ENCODE results near the gene FADS2.

FADS2 gene

DNA sequence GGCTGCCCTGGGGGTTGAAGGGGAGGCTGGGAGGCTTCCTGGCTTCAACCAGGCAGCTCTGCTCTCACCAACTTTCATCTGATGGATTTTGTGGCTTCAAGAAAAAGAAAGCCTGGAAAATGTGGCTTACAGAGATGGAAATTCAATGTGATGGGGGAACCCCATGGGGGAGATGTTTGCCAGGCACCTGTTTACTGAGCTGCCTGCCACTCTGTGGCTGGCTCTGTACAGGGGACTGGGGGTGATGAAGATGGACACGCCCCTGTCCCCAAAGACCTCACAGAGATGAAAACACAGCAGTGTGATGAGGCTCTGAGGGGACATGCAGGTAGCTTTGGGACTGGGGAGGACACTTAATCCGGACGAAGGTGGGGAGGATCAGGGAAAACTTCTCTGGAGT is 45.8 kb upstream of the FADS2 start:
- Histone ChIP-seq H3K27me3 (ENCODE audit: insufficient read depth, poor library complexity, severe bottlenecking) (no peaks in the 10 kb centered on the region), H3K27ac (replicated peaks) (no peak overlapping the region), H3K4me3 (replicated peaks; ENCODE audit: insufficient read depth, low read length) (no peak overlapping the region)
- no peak for DNase-seq (ENCODE audit: low read depth in 1 of 2, low spot score in 1 of 2)
- TF ChIP-seq, protein P1, sequence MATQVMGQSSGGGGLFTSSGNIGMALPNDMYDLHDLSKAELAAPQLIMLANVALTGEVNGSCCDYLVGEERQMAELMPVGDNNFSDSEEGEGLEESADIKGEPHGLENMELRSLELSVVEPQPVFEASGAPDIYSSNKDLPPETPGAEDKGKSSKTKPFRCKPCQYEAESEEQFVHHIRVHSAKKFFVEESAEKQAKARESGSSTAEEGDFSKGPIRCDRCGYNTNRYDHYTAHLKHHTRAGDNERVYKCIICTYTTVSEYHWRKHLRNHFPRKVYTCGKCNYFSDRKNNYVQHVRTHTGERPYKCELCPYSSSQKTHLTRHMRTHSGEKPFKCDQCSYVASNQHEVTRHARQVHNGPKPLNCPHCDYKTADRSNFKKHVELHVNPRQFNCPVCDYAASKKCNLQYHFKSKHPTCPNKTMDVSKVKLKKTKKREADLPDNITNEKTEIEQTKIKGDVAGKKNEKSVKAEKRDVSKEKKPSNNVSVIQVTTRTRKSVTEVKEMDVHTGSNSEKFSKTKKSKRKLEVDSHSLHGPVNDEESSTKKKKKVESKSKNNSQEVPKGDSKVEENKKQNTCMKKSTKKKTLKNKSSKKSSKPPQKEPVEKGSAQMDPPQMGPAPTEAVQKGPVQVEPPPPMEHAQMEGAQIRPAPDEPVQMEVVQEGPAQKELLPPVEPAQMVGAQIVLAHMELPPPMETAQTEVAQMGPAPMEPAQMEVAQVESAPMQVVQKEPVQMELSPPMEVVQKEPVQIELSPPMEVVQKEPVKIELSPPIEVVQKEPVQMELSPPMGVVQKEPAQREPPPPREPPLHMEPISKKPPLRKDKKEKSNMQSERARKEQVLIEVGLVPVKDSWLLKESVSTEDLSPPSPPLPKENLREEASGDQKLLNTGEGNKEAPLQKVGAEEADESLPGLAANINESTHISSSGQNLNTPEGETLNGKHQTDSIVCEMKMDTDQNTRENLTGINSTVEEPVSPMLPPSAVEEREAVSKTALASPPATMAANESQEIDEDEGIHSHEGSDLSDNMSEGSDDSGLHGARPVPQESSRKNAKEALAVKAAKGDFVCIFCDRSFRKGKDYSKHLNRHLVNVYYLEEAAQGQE (IDR thresholded peaks at IDR 0.05; ENCODE audit: insufficient replicate concordance, low read depth) = no peak
- TF ChIP-seq, protein P2, sequence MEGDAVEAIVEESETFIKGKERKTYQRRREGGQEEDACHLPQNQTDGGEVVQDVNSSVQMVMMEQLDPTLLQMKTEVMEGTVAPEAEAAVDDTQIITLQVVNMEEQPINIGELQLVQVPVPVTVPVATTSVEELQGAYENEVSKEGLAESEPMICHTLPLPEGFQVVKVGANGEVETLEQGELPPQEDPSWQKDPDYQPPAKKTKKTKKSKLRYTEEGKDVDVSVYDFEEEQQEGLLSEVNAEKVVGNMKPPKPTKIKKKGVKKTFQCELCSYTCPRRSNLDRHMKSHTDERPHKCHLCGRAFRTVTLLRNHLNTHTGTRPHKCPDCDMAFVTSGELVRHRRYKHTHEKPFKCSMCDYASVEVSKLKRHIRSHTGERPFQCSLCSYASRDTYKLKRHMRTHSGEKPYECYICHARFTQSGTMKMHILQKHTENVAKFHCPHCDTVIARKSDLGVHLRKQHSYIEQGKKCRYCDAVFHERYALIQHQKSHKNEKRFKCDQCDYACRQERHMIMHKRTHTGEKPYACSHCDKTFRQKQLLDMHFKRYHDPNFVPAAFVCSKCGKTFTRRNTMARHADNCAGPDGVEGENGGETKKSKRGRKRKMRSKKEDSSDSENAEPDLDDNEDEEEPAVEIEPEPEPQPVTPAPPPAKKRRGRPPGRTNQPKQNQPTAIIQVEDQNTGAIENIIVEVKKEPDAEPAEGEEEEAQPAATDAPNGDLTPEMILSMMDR (IDR thresholded peaks at IDR 0.05; ENCODE audit: insufficient read depth, low read length) = no peak
- TF ChIP-seq GABPA (IDR thresholded peaks at IDR 0.05; ENCODE audit: low read depth) = no peak
- no peak for TF ChIP-seq SPI1 (IDR thresholded peaks at IDR 0.05; ENCODE audit: borderline replicate concordance, low read depth)
- no peak for TF ChIP-seq POLR2AphosphoS5 (IDR thresholded peaks at IDR 0.05; ENCODE audit: low read depth)

DNA sequence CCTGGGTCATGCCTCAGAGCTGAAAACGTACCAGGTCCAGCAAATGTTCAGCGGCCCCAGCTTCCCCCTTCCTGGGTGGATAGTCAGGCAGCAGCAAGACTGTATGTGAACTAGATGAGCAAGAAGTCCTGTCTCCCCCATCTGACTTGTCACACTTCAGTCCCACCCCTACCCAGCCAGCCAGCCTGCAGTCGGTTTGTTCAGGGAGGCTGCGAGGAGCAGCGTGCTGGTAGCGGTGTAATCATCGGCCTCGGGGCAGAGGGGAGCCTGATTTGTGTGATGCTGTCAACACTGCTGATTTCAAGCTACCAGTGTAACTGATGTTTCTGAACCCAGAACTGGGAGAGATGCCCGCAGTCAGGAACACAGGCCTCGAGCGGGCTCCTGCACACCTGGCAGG is 45.3 kb upstream of the FADS2 start:
- DNase-seq (ENCODE audit: low read depth in 1 of 2, low spot score in 1 of 2) = no peak
- Histone ChIP-seq H3K27me3 (ENCODE audit: insufficient read depth, poor library complexity, severe bottlenecking) (no peaks in the 10 kb centered on the region), H3K4me3 (replicated peaks; ENCODE audit: insufficient read depth, low read length) (no peak overlapping the region), H3K27ac (replicated peaks) (no peak overlapping the region)
- TF ChIP-seq SPI1 (IDR thresholded peaks at IDR 0.05; ENCODE audit: borderline replicate concordance, low read depth) (no peak), POLR2AphosphoS5 (IDR thresholded peaks at IDR 0.05; ENCODE audit: low read depth) (no peak), GABPA (IDR thresholded peaks at IDR 0.05; ENCODE audit: low read depth) (no peak)
- TF ChIP-seq, protein P2 (IDR thresholded peaks at IDR 0.05; ENCODE audit: insufficient read depth, low read length) = no peak
- TF ChIP-seq, protein P1 (IDR thresholded peaks at IDR 0.05; ENCODE audit: insufficient replicate concordance, low read depth) = no peak

DNA sequence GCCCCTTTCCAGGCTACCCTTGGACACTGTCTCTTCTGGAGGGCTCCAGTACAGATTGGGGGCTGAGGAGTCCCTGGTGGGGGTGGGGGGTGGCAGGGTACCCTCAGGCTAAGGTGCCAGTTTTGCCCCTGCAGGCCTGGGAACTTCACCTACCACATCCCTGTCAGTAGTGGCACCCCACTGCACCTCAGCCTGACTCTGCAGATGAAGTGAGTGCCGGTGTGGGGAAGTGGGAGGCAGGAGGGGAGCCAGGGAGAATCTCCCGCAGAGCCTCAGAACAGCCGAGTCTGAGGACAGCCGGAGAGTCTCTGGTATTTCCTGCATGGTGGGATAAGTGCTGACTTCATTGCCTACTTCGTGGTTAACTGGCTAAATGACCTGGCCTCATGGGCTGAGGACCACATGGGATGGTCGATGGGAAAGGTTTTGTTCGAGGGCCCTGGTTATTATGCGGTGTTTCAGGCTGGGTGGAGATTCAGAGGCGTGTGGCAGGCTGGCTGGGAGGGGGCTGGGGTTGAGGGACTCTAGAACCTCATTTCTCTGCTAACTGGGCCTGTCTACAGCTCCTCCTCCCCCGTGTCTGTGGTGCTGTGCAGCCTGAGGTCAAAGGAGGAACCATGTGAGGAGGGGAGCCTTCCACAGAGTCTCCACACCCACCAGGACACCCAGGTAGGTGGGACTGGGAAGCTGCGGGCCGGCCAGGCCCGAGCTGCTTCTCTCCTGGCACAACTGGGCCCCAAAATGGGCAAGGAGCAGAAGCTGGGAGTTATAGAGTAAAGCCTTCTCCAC is 44.2 kb upstream of the FADS2 start:
- TF ChIP-seq POLR2AphosphoS5 (IDR thresholded peaks at IDR 0.05; ENCODE audit: low read depth) (no peak), GABPA (IDR thresholded peaks at IDR 0.05; ENCODE audit: low read depth) (no peak), SPI1 (IDR thresholded peaks at IDR 0.05; ENCODE audit: borderline replicate concordance, low read depth) (no peak)
- TF ChIP-seq, protein P1 (IDR thresholded peaks at IDR 0.05; ENCODE audit: insufficient replicate concordance, low read depth) = no peak
- TF ChIP-seq, protein P2 (IDR thresholded peaks at IDR 0.05; ENCODE audit: insufficient read depth, low read length) = no peak
- Histone ChIP-seq H3K4me3 (replicated peaks; ENCODE audit: insufficient read depth, low read length) (no peak overlapping the region), H3K27ac (replicated peaks) (no peak overlapping the region), H3K27me3 (ENCODE audit: insufficient read depth, poor library complexity, severe bottlenecking) (no peaks in the 10 kb centered on the region)
- DNase-seq (ENCODE audit: low read depth in 1 of 2, low spot score in 1 of 2) = peak in 1 of 2 experiments; percentile 13
